ENCODE measurements around the gene SPRED2.

Gene SPRED2

GRCh38 chr2:65383541-65384488 is 48.6 kb downstream of the SPRED2 start:
- no peak for DNase-seq

GRCh38 chr2:65382776-65383357 is 49.5 kb downstream of the SPRED2 start:
- DNase-seq = peak; percentile 85 to 92

- DNase-seq = no peak
Measured at GRCh38 chr2:65382323-65382722, 50.1 kb downstream of the SPRED2 start.

GRCh38 chr2:65381607-65382051 is 50.8 kb downstream of the SPRED2 start:
- no peak for DNase-seq

GRCh38 chr2:65380255-65380654 is 52.1 kb downstream of the SPRED2 start:
- no peak for DNase-seq

GRCh38 chr2:65379721-65380171 is 52.7 kb downstream of the SPRED2 start:
- DNase-seq = no peak

- DNase-seq = no peak
Measured at GRCh38 chr2:65379223-65379622, 53.2 kb downstream of the SPRED2 start.

GRCh38 chr2:65378290-65378689 is 54.1 kb downstream of the SPRED2 start:
- no peak for DNase-seq

GRCh38 chr2:65377556-65378192 is 54.7 kb downstream of the SPRED2 start:
- peak in 1 of 2 donors; percentile 34 for DNase-seq

GRCh38 chr2:65375723-65376122 is 56.7 kb downstream of the SPRED2 start:
- DNase-seq = no peak

GRCh38 chr2:65374999-65375398 is 57.4 kb downstream of the SPRED2 start:
- no peak for DNase-seq

- no peak for DNase-seq
Measured at GRCh38 chr2:65374575-65374974, 57.8 kb downstream of the SPRED2 start.

- no peak for DNase-seq
Measured at GRCh38 chr2:65373365-65373918, 59.0 kb downstream of the SPRED2 start.

- no peak for DNase-seq
Measured at GRCh38 chr2:65372619-65373018, 59.8 kb downstream of the SPRED2 start.

- no peak for DNase-seq
Measured at GRCh38 chr2:65371074-65371434, 61.3 kb downstream of the SPRED2 start.

GRCh38 chr2:65370387-65371073 is 61.9 kb downstream of the SPRED2 start:
- no peak for DNase-seq

GRCh38 chr2:65369980-65370379 is 62.4 kb downstream of the SPRED2 start:
- no peak for DNase-seq

GRCh38 chr2:65369574-65369973 is 62.8 kb downstream of the SPRED2 start:
- DNase-seq = no peak

- DNase-seq = no peak
Measured at GRCh38 chr2:65368468-65368867, 63.9 kb downstream of the SPRED2 start.

- DNase-seq = no peak
Measured at GRCh38 chr2:65367524-65367923, 64.9 kb downstream of the SPRED2 start.

- DNase-seq = peak; percentile 18 to 24
Measured at GRCh38 chr2:65366595-65367125, 65.7 kb downstream of the SPRED2 start.

GRCh38 chr2:65364986-65365733 is 67.2 kb downstream of the SPRED2 start:
- no peak for DNase-seq

Measured in stimulated activated CD4-positive, alpha-beta T cell treated with anti-CD3 and anti-CD28 coated beads, Interleukin-2, amount 100 ng/mL, for 24 hours (primary cell).